Neural crest cell (in vitro differentiated cells): ENCODE results near the gene LRRC36. TPM values are rescaled to one million over a fixed set of nuclear protein-coding genes. Genes with fewer than 3 reads are reported as not detected.
"Not testable (repeated sequence)": the region's sequence is repeated elsewhere in the genome, so short reads cannot be mapped to it uniquely, and the experiment has no call there.

Experiments
- DNase-seq: peaks from one replicate; pipeline ENCODE4 v3.0.0; 2021; ENCODE audit warnings: low read depth, mixed read lengths, low spot score
- H3K27ac Mint-ChIP-seq: one replicate; pipeline ENCODE4 v1.8.0; 2021; ENCODE audit warnings: mild to moderate bottlenecking, mixed read lengths; ENCODE audit not compliant: unreplicated experiment
- H3K27me3 Mint-ChIP-seq: 2 replicates; pipeline ENCODE4 v1.8.0; 2021; ENCODE audit warnings: low read depth, mild to moderate bottlenecking, mixed read lengths
- H3K36me3 Mint-ChIP-seq: 2 replicates; pipeline ENCODE4 v1.8.0; 2021; ENCODE audit warnings: low read depth, mild to moderate bottlenecking, mixed read lengths
- H3K4me1 Mint-ChIP-seq: 2 replicates; pipeline ENCODE4 v1.8.0; 2021; ENCODE audit warnings: mixed read lengths
- H3K4me3 Mint-ChIP-seq: one replicate; pipeline ENCODE4 v1.8.0; 2021; ENCODE audit warnings: mild to moderate bottlenecking, mixed read lengths
- H3K9me3 Mint-ChIP-seq: 2 replicates; pipeline ENCODE4 v1.8.0; 2021; ENCODE audit warnings: mixed read lengths
- CTCF ChIP-seq: fragments of 200-600 bp; sonication (generic); conservative IDR thresholded peaks from 2 replicates; pipeline ENCODE4 v1.5.0; 2021; ENCODE audit warnings: antibody characterized with exemption, mild to moderate bottlenecking
- total RNA-seq: library from RNA; stranded (reverse); gene quantifications from 2 replicates; pipeline ENCODE4 v1.2.1, GENCODE V29; 2021

Gene LRRC36
- total RNA-seq, 1 donor from 2014 or later = 0.21 TPM

- H3K4me3 Mint-ChIP-seq = no peak overlapping the region
- H3K27ac Mint-ChIP-seq = no peak overlapping the region
- H3K9me3 Mint-ChIP-seq = no peaks in the 10 kb centered on the region
- H3K4me1 Mint-ChIP-seq = peaks cover 10% of the 10 kb centered on the region
- no peak for DNase-seq
- no peaks in the 10 kb centered on the region for H3K36me3 Mint-ChIP-seq
- TF ChIP-seq CTCF = no peak
- H3K27me3 Mint-ChIP-seq = no peaks in the 10 kb centered on the region
Measured at GRCh38 chr16:67409631-67410030, 83.0 kb downstream of the LRRC36 start.

- TF ChIP-seq CTCF = no peak
- Mint-ChIP-seq H3K27ac (no peak overlapping the region), H3K9me3 (no peaks in the 10 kb centered on the region), H3K4me1 (peaks cover 15% of the 10 kb centered on the region), H3K36me3 (no peaks in the 10 kb centered on the region), H3K27me3 (no peaks in the 10 kb centered on the region), H3K4me3 (no peak overlapping the region)
- DNase-seq = no peak
Measured at GRCh38 chr16:67411339-67411738, 84.7 kb downstream of the LRRC36 start.

GRCh38 chr16:67412294-67412693 is 85.7 kb downstream of the LRRC36 start:
- Mint-ChIP-seq H3K27ac (no peak overlapping the region), H3K9me3 (no peaks in the 10 kb centered on the region), H3K36me3 (no peaks in the 10 kb centered on the region), H3K4me3 (no peak overlapping the region), H3K4me1 (peaks cover 21% of the 10 kb centered on the region), H3K27me3 (no peaks in the 10 kb centered on the region)
- TF ChIP-seq CTCF = no peak
- DNase-seq = no peak

- Mint-ChIP-seq H3K36me3 (no peaks in the 10 kb centered on the region), H3K9me3 (no peaks in the 10 kb centered on the region), H3K4me1 (peaks cover 21% of the 10 kb centered on the region), H3K4me3 (peak overlapping the region; percentile 65), H3K27ac (no peak overlapping the region), H3K27me3 (peaks cover under 1% of the 10 kb centered on the region)
- no peak for DNase-seq
- no peak for TF ChIP-seq CTCF
Measured at GRCh38 chr16:67413978-67414911, 87.6 kb downstream of the LRRC36 start.

GRCh38 chr16:67415421-67415820 is 88.8 kb downstream of the LRRC36 start:
- DNase-seq, H3K27me3 Mint-ChIP-seq, H3K9me3 Mint-ChIP-seq, H3K36me3 Mint-ChIP-seq: not testable (repeated sequence)
- peak overlapping the region; percentile 92 for H3K27ac Mint-ChIP-seq
- H3K4me3 Mint-ChIP-seq = peak overlapping the region; percentile 84
- peaks cover 27% of the 10 kb centered on the region for H3K4me1 Mint-ChIP-seq
